A549 (cell line): ENCODE measurements around the gene SHISA3. TPM values are rescaled to one million over a fixed set of nuclear protein-coding genes. Genes with fewer than 3 reads are reported as not detected.

ENCODE experiments used
- ATAC-seq, 2 experiments: fragments of 200-7000 bp in 1 of 2; fragments of >200 bp in 1 of 2; cut with Nextera tagmentation in 1 of 2; cut with Tn5 transposase in 1 of 2; 3 replicates each; pipeline versions ENCODE4 v1.8.0 to v1.9.1; 2018 to 2020; ENCODE audit warnings: mild to moderate bottlenecking in 1 of 2, moderate library complexity in 1 of 2
- CTCF ChIA-PET: fragments of 300-600 bp; sonication (Branson Sonifier 250); formaldehyde crosslinking; extraction: SDS; loops from one replicate; lab custom pipeline; 2021; ENCODE audit warnings: antibody characterized with exemption, inconsistent platforms; lab: Yijun Ruan, JAX
- POLR2A ChIA-PET: fragments of 350-600 bp; formaldehyde crosslinking; extraction: SDS; loops from one replicate; lab custom pipeline; 2021; ENCODE audit warnings: antibody characterized with exemption, inconsistent platforms; lab: Yijun Ruan, JAX
- DNase-seq, 2 experiments: peaks; one replicate each; pipeline versions ENCODE4 v3.0.0 to v3.0.0-alpha.2; 2011 to 2016; ENCODE audit warnings: low read depth in 1 of 2, low spot score in 1 of 2
- FAIRE-seq: peaks from 2 replicates; lab custom pipeline; 2011; peaks lifted over from hg19 to GRCh38; lab: Jason Lieb, UNC
- H3K27ac ChIP-seq, 2 experiments: fragments of >200 bp; sonication (Bioruptor Twin); formaldehyde crosslinking; 3 replicates each; pipeline ENCODE4 v1.5.1; 2016 to 2017
- H3K4me1 ChIP-seq: fragments of >200 bp; sonication (Bioruptor Twin); formaldehyde crosslinking; 3 replicates; pipeline ENCODE4 v1.6.1; 2016
- H3K4me2 ChIP-seq: fragments of >200 bp; sonication (Bioruptor Twin); formaldehyde crosslinking; 3 replicates; pipeline ENCODE4 v1.6.1; 2016
- H3K4me3 ChIP-seq: fragments of >200 bp; sonication (Bioruptor Twin); formaldehyde crosslinking; 3 replicates; pipeline ENCODE4 v1.5.1; 2016
- H3K9me3 ChIP-seq: fragments of >200 bp; sonication (Bioruptor Twin); formaldehyde crosslinking; 3 replicates; pipeline ENCODE4 v1.6.1; 2016
- BCL3 ChIP-seq: fragments of >200 bp; sonication (Bioruptor Twin); formaldehyde crosslinking; IDR thresholded peaks from 3 replicates; pipeline ENCODE4 v1.6.1; 2016
- BHLHE40 ChIP-seq: IDR thresholded peaks from 2 replicates; pipeline ENCODE4 v1.6.1; 2012; ENCODE audit warnings: low read depth, low read length, inconsistent platforms
- CBX2 ChIP-seq: fragments of 200-600 bp; sonication (generic); IDR thresholded peaks from 2 replicates; pipeline ENCODE4 v1.6.1; 2016; ENCODE audit warnings: low read depth, mild to moderate bottlenecking, borderline replicate concordance
- CEBPB ChIP-seq, 2 experiments: fragments of >200 bp in 1 of 2; sonication (Bioruptor Twin) in 1 of 2; formaldehyde crosslinking in 1 of 2; IDR thresholded peaks; 2 replicates each; pipeline ENCODE4 v1.6.1; 2012 to 2016
- CHD2 ChIP-seq: fragments of 150-350 bp; IDR thresholded peaks from 2 replicates; pipeline ENCODE4 v1.6.1; 2014; ENCODE audit warnings: low read length; ENCODE audit not compliant: partially characterized antibody
- CHD4 ChIP-seq: fragments of 200-600 bp; sonication (generic); IDR thresholded peaks from 2 replicates; pipeline ENCODE4 v1.6.1; 2016; ENCODE audit warnings: antibody characterized with exemption, mild to moderate bottlenecking, borderline replicate concordance
- E2F6 ChIP-seq: IDR thresholded peaks from 2 replicates; pipeline ENCODE4 v1.6.1; 2012; ENCODE audit warnings: low read depth, borderline replicate concordance
- FOSL2 ChIP-seq, 2 experiments: fragments of 450-650 bp in 1 of 2; fragments of >200 bp in 1 of 2; sonication (Bioruptor Twin) in 1 of 2; formaldehyde crosslinking; IDR thresholded peaks; 2 replicates each; pipeline versions ENCODE4 v1.5.0 to v1.6.1; 2016 to 2020; ENCODE audit warnings: mild to moderate bottlenecking in 1 of 2, moderate library complexity in 1 of 2
- GATA3 ChIP-seq: IDR thresholded peaks from 2 replicates; pipeline ENCODE4 v1.6.1; 2012; ENCODE audit warnings: borderline replicate concordance
- HDAC2 ChIP-seq: fragments of 200-600 bp; sonication (generic); IDR thresholded peaks from 2 replicates; pipeline ENCODE4 v1.6.1; 2016
- HOXA7 ChIP-seq: fragments of 250-450 bp; sonication (Bioruptor Pico); IDR thresholded peaks from 2 replicates; pipeline ENCODE4 v1.5.0; 2020; ENCODE audit warnings: mild to moderate bottlenecking, moderate library complexity
- HOXB13 ChIP-seq: fragments of 250-450 bp; sonication (Bioruptor Pico); IDR thresholded peaks from 2 replicates; pipeline ENCODE4 v1.5.0; 2020; ENCODE audit warnings: low read depth, mild to moderate bottlenecking, moderate library complexity
- KDM5A ChIP-seq: fragments of 200-600 bp; sonication (generic); IDR thresholded peaks from 2 replicates; pipeline ENCODE4 v1.6.1; 2016; ENCODE audit warnings: antibody characterized with exemption, mild to moderate bottlenecking
- MAZ ChIP-seq: fragments of 150-350 bp; IDR thresholded peaks from 2 replicates; pipeline ENCODE4 v1.6.1; 2014; ENCODE audit warnings: antibody characterized with exemption, low read depth, low read length, borderline replicate concordance
- NFE2L2 ChIP-seq: fragments of 150-350 bp; conservative IDR thresholded peaks from 2 replicates; pipeline ENCODE4 v1.6.1; 2014; ENCODE audit warnings: low read length
- NPAS2 ChIP-seq: fragments of 250-450 bp; sonication (Bioruptor Pico); IDR thresholded peaks from 2 replicates; pipeline ENCODE4 v1.8.0; 2022; ENCODE audit warnings: mild to moderate bottlenecking, moderate library complexity, borderline replicate concordance
- PBX3 ChIP-seq: IDR thresholded peaks from 2 replicates; pipeline ENCODE4 v1.6.1; 2012
- PHF8 ChIP-seq: fragments of 200-600 bp; sonication (generic); IDR thresholded peaks from 2 replicates; pipeline ENCODE4 v1.6.1; 2016; ENCODE audit warnings: low read depth, mild to moderate bottlenecking, antibody characterized with exemption, moderate library complexity, borderline replicate concordance
- POLR2AphosphoS2 ChIP-seq: conservative IDR thresholded peaks from 2 replicates; pipeline ENCODE4 v1.6.1; 2012; ENCODE audit warnings: low read length, improper control_type of control experiment, inconsistent platforms
- RAD21 ChIP-seq, 2 experiments: fragments of >200 bp in 1 of 2; sonication (Bioruptor Twin) in 1 of 2; formaldehyde crosslinking in 1 of 2; IDR thresholded peaks in 1 of 2; conservative IDR thresholded peaks in 1 of 2; 2 replicates in 1 of 2; 3 replicates in 1 of 2; pipeline ENCODE4 v1.6.1; 2012 to 2018; ENCODE audit warnings: inconsistent platforms in 1 of 2
- RFX5 ChIP-seq: fragments of 450-650 bp; IDR thresholded peaks from 2 replicates; pipeline ENCODE4 v1.7.1; 2014; ENCODE audit warnings: antibody characterized with exemption, mild to moderate bottlenecking, moderate library complexity
- SMC3 ChIP-seq: fragments of >200 bp; sonication (Bioruptor Twin); formaldehyde crosslinking; IDR thresholded peaks from 3 replicates; pipeline ENCODE4 v1.6.1; 2018; ENCODE audit warnings: inconsistent platforms
- SREBF2 ChIP-seq: fragments of 450-650 bp; IDR thresholded peaks from 2 replicates; pipeline ENCODE4 v1.6.1; 2014; ENCODE audit warnings: mild to moderate bottlenecking, moderate library complexity
- TP53 ChIP-seq: fragments of 250-450 bp; sonication (Bioruptor Pico); IDR thresholded peaks from 2 replicates; pipeline ENCODE4 v1.5.0; 2021; ENCODE audit warnings: mild to moderate bottlenecking, moderate library complexity
- ZC3H11A ChIP-seq: fragments of 450-650 bp; IDR thresholded peaks from 2 replicates; pipeline ENCODE4 v1.6.1; 2014; ENCODE audit warnings: antibody characterized with exemption, mild to moderate bottlenecking
- ZNF302 ChIP-seq: fragments of 250-450 bp; sonication (Bioruptor Pico); IDR thresholded peaks from 2 replicates; pipeline ENCODE4 v1.9.0; 2021; ENCODE audit warnings: inconsistent platforms, mild to moderate bottlenecking, moderate library complexity
- ZSCAN20 ChIP-seq: fragments of 250-450 bp; sonication (Bioruptor Pico); IDR thresholded peaks from 2 replicates; pipeline ENCODE4 v1.8.0; 2022; ENCODE audit warnings: mild to moderate bottlenecking, moderate library complexity
- WGBS: methylation state at CpG from one replicate; pipeline ENCODE4 v1.1.6; 2017; ENCODE audit errors: missing lambda C conversion rate; 5-methylcytosine and 5-hydroxymethylcytosine counted together
- polyA plus RNA-seq, 4 experiments: library from polyadenylated mRNA; depleted of rRNA in 3 of 4; stranded (reverse); fragments of >200 nt; fragmentation: RNase III in 1 of 4; extraction: RNeasy Plus Mini Kit Qiagen cat#74134 plus additional on column Dnase treatment in 1 of 4; gene quantifications; 2 replicates in 3 of 4; 3 replicates in 1 of 4; pipeline ENCODE4 v1.2.3, GENCODE V29; 2011 to 2017

The SHISA3 gene
- polyA plus RNA-seq, 2 of the 4 experiments (the other 2 are of a cell fraction) = not detected

GRCh38 chr4:42415281-42415680, 18.0 kb downstream of the SHISA3 start:
- TF ChIP-seq NPAS2 (CRISPR knock-in tag) (no peak), FOSL2 (IDR thresholded peaks at IDR 0.05) (no peak), FOSL2 (CRISPR knock-in tag; IDR thresholded peaks at IDR 0.05) (no peak), RFX5 (no peak), PBX3 (no peak), CBX2 (no peak)
- H3K27ac ChIP-seq = no peak overlapping the region
- no peaks in the 10 kb centered on the region for H3K9me3 ChIP-seq
- FAIRE-seq (no peak), ATAC-seq (no peak), DNase-seq (no peak)
- H3K4me3 ChIP-seq = no peak overlapping the region
- H3K4me2 ChIP-seq = no peak overlapping the region
- CTCF ChIA-PET = no interaction called here
- 9% methylated on average over 1 of the region's 1 CpG for WGBS
- POLR2A ChIA-PET = no interaction called here
- no peaks in the 10 kb centered on the region for H3K4me1 ChIP-seq

GRCh38 chr4:42416017-42416416, 18.7 kb downstream of the SHISA3 start:
- ATAC-seq (no peak), FAIRE-seq (no peak), DNase-seq (no peak)
- TF ChIP-seq SMC3 (no peak), E2F6 (no peak), BCL3 (no peak), SREBF2 (no peak), TP53 (CRISPR knock-in tag) (no peak), GATA3 (no peak), BHLHE40 (no peak), ZSCAN20 (no peak), NFE2L2 (no peak), CEBPB (IDR thresholded peaks at IDR 0.05) (no peak), RAD21 (conservative IDR thresholded peaks at IDR 0.05 in 1 of 2, IDR thresholded peaks at IDR 0.05 in 1 of 2) (no peak), ZNF302 (CRISPR knock-in tag) (no peak), HOXA7 (CRISPR knock-in tag) (no peak), PHF8 (no peak), ZC3H11A (no peak), HOXB13 (CRISPR knock-in tag) (no peak), MAZ (no peak), POLR2AphosphoS2 (no peak), HDAC2 (no peak)
- WGBS = 22% methylated on average over 3 of the region's 3 CpGs
- H3K27ac ChIP-seq = no peak overlapping the region
- H3K4me2 ChIP-seq = no peak overlapping the region
- H3K4me1 ChIP-seq = no peaks in the 10 kb centered on the region
- CTCF ChIA-PET = no interaction called here
- H3K9me3 ChIP-seq = no peaks in the 10 kb centered on the region
- POLR2A ChIA-PET = no interaction called here
- no peak overlapping the region for H3K4me3 ChIP-seq

GRCh38 chr4:42417550-42417949, 20.3 kb downstream of the SHISA3 start:
- ATAC-seq (no peak), DNase-seq (no peak)
- CTCF ChIA-PET = interaction anchor here (0.6 kb wide), 1 partner anchor 20 kb away, joined by 3 read pairs; no protein-coding TSS in a partner anchor
- H3K9me3 ChIP-seq = no peaks in the 10 kb centered on the region
- H3K4me1 ChIP-seq = no peaks in the 10 kb centered on the region
- TF ChIP-seq HDAC2 = no peak
- no peak for TF ChIP-seq BHLHE40
- TF ChIP-seq KDM5A = no peak
- TF ChIP-seq CHD2 = no peak
- TF ChIP-seq BCL3 = no peak
- TF ChIP-seq TP53 (CRISPR knock-in tag) = no peak
- TF ChIP-seq FOSL2 (IDR thresholded peaks at IDR 0.05) = no peak
- no peak for TF ChIP-seq FOSL2 (CRISPR knock-in tag; IDR thresholded peaks at IDR 0.05)
- no peak for TF ChIP-seq HOXA7 (CRISPR knock-in tag)
- TF ChIP-seq CHD4 = no peak
- TF ChIP-seq, all 56 proteins: peak for 0
- no peak overlapping the region for H3K4me3 ChIP-seq
- no peak for FAIRE-seq
- POLR2A ChIA-PET = no interaction called here
- 52% methylated on average over 3 of the region's 3 CpGs for WGBS
- H3K4me2 ChIP-seq = no peak overlapping the region
- H3K27ac ChIP-seq = no peak overlapping the region
